GM19043 (cell line): ENCODE measurements around the gene IZUMO4.

Experiments
- ATAC-seq: cut with Tn5 transposase; IDR thresholded peaks from one replicate; pipeline ENCODE4 v1.9.1; 2021; ENCODE audit warnings: low read depth; ENCODE audit not compliant: unreplicated experiment

IZUMO4 gene

DNA sequence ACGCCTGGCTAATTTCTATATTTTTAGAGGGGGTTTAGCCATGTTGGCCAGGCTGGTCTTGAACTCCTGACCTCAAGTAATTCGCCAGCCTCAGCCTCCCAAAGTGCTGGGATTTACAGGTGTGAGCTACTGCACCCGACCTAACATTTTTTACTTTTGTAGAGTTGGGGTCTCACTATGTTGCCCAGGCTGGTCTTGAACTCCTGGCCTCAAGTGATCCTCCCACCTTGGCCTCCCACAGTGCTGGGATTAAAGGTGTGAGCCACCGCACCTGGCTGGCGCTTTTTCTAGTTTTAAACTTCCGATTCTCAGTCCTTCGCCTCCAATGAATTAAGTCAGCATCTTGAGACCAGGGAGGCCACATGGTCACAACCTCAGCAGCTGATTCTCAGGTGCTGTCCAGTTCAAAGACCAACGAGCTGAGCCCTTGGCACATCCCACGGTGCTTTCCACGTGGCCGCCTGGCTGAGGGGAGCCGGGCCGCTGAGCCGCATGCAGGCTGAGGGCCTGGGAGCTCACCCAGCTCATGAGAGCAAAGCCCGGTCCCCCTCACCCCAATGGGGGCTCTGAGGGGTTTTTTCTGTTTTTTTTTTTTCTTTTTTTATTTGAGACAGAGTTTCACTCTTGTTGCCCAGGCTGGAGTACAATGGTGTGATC is 45.6 kb downstream of the IZUMO4 start:
- ATAC-seq = no peak

DNA sequence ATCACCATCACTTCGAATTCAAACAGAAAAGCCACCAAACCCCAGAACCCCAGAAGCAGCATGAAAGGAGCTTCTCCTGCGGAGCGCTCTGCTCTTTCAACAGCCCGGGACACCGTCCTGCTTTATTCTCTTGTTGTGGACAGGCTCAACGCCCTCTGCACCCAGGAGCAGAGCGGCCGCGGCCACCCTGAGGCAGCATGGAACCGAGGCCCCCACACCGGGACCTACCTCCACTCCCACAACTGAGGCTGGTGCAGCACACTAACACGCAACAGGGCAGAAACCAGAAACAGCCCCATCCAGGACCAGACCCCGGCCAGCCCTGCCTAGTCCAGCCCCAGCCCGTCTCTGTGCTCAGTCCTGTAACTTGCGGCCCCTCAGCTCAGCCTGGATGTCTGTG is 47.5 kb downstream of the IZUMO4 start:
- no peak for ATAC-seq

DNA sequence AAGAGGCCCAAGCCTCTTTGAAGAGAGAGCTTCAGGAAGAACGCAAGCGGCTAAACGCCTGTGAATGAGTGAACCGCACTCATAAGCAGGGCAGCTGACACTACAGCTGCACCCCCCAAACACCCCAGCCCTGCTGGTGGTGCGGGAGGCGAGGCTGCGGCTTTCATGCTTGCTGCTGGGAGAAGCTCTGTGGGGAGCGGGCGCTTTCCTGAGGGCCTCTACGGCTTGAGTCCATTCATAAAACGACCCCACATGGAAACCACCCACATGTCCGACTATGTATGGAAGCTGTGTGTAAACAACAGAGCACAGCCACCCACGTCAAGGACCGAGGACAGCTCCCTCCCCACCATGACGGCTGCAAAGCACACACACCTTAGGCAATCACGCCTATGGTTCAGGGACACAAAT is 49.1 kb downstream of the IZUMO4 start:
- no peak for ATAC-seq

GRCh38 chr19:2148482-2149135 is 51.9 kb downstream of the IZUMO4 start:
- no peak for ATAC-seq
